Right atrium auricular region (tissue), 2 donors: ENCODE data around the gene CCDC148. TPM values are rescaled to one million over a fixed set of nuclear protein-coding genes. Genes with fewer than 3 reads are reported as not detected.

Source experiments
- DNase-seq: peaks from one replicate; pipeline ENCODE4 v3.0.0-alpha.2; 2019; ENCODE audit warnings: low spot score
- H3K27ac ChIP-seq, 2 donors: fragments of 200-600 bp; sonication (generic); 1 replicate in 1 of 2; 2 replicates in 1 of 2; pipeline ENCODE4 v1.5.1; 2016 to 2019
- H3K27me3 ChIP-seq, 2 donors: fragments of 200-600 bp; sonication (generic); one replicate each; pipeline versions ENCODE4 v1.5.1 to v1.6.0; 2017 to 2019
- H3K36me3 ChIP-seq: fragments of 200-600 bp; sonication (generic); one replicate; pipeline ENCODE4 v1.5.1; 2016
- H3K4me1 ChIP-seq, 2 donors: fragments of 200-600 bp; sonication (generic); one replicate each; pipeline versions ENCODE4 v1.5.1 to v1.6.0; 2017 to 2019
- H3K4me3 ChIP-seq, 2 donors: fragments of 200-600 bp; sonication (generic); 1 replicate in 1 of 2; 2 replicates in 1 of 2; pipeline ENCODE4 v1.5.1; 2017 to 2019; ENCODE audit warnings: mild to moderate bottlenecking in 1 of 2, moderate library complexity in 1 of 2
- H3K9me3 ChIP-seq, 2 donors: fragments of 200-600 bp; sonication (generic); one replicate each; pipeline ENCODE4 v1.5.1; 2019
- total RNA-seq, 2 donors: library from RNA; depleted of rRNA; stranded (reverse); fragments of >200 nt; gene quantifications; one replicate each; pipeline ENCODE4 v1.1.0, GENCODE V29; 2016
- TF ChIP-seq, protein P1 (sequence below), 2 donors: fragments of 200-600 bp; sonication (generic); IDR thresholded peaks; one replicate each; pipeline ENCODE4 v1.5.1; 2019; ENCODE audit warnings: antibody characterized with exemption in 2 of 2

CCDC148 gene
- total RNA-seq, 2 donors from 2014 or later = 0.20 to 1.1 TPM

DNA sequence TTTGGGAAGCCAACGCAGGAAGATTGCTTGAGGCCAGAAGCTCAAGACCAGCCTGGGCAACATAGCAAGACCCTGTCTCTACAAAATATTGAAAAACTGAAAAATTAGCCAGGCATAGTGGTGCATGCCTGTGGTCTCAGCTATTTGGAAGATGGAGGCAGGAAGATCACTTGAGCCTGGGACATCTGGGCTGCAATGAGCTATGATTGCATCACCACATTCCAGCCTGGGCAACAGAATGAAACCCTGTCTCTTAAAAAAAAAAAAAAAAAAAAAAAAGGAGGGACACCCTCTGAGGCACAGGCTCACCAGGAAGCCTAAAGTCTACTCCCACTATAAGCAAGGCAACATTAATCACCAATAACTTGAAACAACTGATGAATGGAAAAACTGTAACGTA lies 151.1 kb downstream of the CCDC148 start:
- Histone ChIP-seq H3K9me3 (no peaks in the 10 kb centered on the region), H3K27me3 (no peaks in the 10 kb centered on the region), H3K4me3 (no peak overlapping the region), H3K36me3 (no peaks in the 10 kb centered on the region), H3K4me1 (no peaks in the 10 kb centered on the region), H3K27ac (no peak overlapping the region)
- DNase-seq = no peak
- TF ChIP-seq, protein P1, sequence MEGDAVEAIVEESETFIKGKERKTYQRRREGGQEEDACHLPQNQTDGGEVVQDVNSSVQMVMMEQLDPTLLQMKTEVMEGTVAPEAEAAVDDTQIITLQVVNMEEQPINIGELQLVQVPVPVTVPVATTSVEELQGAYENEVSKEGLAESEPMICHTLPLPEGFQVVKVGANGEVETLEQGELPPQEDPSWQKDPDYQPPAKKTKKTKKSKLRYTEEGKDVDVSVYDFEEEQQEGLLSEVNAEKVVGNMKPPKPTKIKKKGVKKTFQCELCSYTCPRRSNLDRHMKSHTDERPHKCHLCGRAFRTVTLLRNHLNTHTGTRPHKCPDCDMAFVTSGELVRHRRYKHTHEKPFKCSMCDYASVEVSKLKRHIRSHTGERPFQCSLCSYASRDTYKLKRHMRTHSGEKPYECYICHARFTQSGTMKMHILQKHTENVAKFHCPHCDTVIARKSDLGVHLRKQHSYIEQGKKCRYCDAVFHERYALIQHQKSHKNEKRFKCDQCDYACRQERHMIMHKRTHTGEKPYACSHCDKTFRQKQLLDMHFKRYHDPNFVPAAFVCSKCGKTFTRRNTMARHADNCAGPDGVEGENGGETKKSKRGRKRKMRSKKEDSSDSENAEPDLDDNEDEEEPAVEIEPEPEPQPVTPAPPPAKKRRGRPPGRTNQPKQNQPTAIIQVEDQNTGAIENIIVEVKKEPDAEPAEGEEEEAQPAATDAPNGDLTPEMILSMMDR (IDR thresholded peaks at IDR 0.05) = no peak

DNA sequence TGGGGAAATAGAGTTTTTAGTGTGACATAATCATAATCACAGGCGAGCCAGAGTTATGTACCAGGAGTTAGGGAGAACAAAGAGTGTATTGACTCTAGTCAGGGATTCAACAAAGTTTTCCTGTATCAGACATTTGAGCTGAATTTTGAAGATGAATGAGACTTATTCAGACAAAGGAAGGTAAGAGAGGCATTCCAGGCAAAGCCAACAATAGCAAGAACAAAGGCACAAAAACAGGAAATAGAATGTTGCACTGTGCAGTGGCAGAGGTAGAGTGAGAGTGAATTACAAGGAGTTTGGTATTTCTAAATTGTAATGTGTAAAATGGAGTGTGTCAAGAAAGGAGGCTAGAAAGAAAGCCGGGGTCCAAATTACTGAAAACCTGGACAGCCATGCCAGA lies 156.2 kb downstream of the CCDC148 start:
- Histone ChIP-seq H3K4me1 (no peaks in the 10 kb centered on the region), H3K4me3 (no peak overlapping the region), H3K27ac (no peak overlapping the region), H3K36me3 (no peaks in the 10 kb centered on the region), H3K9me3 (peaks cover 0 to 12% of the 10 kb centered on the region in 2 donors), H3K27me3 (no peaks in the 10 kb centered on the region)
- no peak for DNase-seq
- TF ChIP-seq, protein P1 (IDR thresholded peaks at IDR 0.05) = no peak

DNA sequence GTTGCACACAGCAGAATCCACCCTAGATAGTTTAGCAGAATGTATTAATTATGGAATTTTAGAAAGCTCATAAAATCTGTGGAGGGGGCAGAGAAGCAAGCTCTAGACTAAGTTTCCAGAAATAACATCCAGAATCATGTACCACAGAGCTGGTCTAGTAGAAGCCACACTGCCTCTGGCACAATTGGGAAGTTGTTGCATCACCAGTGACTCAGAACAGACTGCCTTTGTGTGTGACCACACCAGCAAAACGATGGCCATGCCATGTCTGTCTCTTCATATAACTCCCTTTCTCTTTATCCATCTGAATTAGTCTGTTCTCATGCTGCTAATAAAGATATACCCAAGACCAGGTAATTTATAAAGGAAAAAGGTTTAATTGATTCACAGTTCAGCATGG lies 158.9 kb downstream of the CCDC148 start:
- H3K9me3 ChIP-seq = peaks cover 0 to 12% of the 10 kb centered on the region in 2 donors
- no peak overlapping the region for H3K27ac ChIP-seq
- H3K27me3 ChIP-seq = no peaks in the 10 kb centered on the region
- no peaks in the 10 kb centered on the region for H3K36me3 ChIP-seq
- H3K4me1 ChIP-seq = no peaks in the 10 kb centered on the region
- H3K4me3 ChIP-seq = no peak overlapping the region
- no peak for DNase-seq
- TF ChIP-seq, protein P1 (IDR thresholded peaks at IDR 0.05) = no peak

DNA sequence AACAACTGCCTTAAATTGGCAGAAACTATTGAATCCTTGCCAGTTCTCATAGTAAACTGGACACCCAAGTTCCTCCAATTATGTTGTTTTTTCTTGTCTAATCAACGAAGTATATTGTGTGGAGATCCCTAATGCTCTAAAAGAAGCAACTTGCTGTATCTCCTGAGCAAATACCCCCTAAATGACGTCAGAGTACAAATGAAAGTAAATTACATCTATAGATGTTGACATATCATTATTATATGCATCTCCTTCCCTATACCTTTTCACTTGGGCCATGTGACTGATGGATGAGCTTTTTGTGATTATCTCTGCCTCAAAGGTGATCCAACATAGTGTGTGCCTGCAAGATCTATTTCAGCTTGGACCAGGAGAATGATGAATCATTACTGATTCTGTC lies 159.4 kb downstream of the CCDC148 start:
- Histone ChIP-seq H3K27ac (no peak overlapping the region), H3K27me3 (no peaks in the 10 kb centered on the region), H3K9me3 (peaks cover 0 to 12% of the 10 kb centered on the region in 2 donors), H3K36me3 (no peaks in the 10 kb centered on the region), H3K4me1 (no peaks in the 10 kb centered on the region), H3K4me3 (no peak overlapping the region)
- TF ChIP-seq, protein P1 (IDR thresholded peaks at IDR 0.05) = no peak
- no peak for DNase-seq

DNA sequence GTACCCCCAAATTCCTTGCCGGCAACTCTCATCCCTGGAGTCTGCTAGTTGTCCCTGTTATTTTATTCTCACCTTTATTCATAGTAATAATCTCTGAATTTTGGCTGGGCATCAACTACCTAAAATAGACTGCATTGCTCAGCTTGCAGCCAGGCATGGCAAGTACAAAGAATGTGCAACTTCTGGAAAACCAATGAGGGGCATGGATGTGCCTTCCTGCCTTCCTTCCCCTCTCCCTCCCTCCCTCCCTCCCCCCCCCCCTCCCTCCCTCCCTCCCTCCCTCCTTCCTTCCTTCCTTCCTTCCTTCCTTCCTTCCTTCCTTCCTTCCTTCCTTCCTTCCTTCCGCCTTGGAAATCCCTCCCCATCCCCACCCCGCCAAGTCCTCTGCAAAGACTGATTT lies 162.8 kb downstream of the CCDC148 start:
- H3K27me3 ChIP-seq = no peaks in the 10 kb centered on the region
- no peaks in the 10 kb centered on the region for H3K36me3 ChIP-seq
- no peak overlapping the region for H3K27ac ChIP-seq
- no peak for DNase-seq
- no peaks in the 10 kb centered on the region for H3K4me1 ChIP-seq
- H3K9me3 ChIP-seq = peaks cover 0 to 9% of the 10 kb centered on the region in 2 donors
- no peak overlapping the region for H3K4me3 ChIP-seq
- TF ChIP-seq, protein P1 (IDR thresholded peaks at IDR 0.05) = no peak

DNA sequence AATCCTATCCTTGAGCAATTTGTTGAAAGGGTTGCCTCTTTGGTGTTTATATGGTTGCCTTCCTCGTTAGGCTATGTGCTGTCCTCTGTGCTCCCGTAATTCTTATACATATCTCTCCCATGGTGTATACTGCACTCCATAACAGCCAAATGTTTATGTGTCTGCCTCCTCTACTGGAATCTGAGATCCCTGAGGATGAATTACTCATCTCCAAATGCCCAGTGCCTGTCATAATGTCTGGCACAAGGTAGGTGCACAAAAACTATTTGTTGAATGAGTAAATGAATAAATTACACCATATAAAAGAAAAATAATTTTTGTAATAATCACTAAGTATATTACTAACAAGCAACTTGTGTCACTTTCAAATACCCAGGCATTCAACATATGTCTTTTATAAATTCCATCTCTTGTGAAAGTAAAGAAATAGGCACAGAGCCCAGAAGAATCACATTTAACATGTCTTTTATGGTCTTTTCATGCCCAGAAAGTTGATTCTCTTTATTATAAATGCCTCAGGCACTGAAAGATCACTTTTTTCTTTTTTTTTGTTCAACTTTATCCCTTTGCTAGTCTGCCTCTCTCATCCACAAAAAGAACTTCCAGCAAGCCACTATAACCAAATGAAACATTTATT lies 164.9 kb downstream of the CCDC148 start:
- Histone ChIP-seq H3K27ac (no peak overlapping the region), H3K27me3 (no peaks in the 10 kb centered on the region), H3K36me3 (no peaks in the 10 kb centered on the region), H3K4me1 (no peaks in the 10 kb centered on the region), H3K4me3 (no peak overlapping the region), H3K9me3 (no peaks in the 10 kb centered on the region)
- TF ChIP-seq, protein P1 (IDR thresholded peaks at IDR 0.05) = no peak
- DNase-seq = no peak
